ENCODE measurements around the gene SIN3A. TPM values are rescaled to one million over a fixed set of nuclear protein-coding genes. Genes with fewer than 3 reads are reported as not detected.

Gene SIN3A
- total and polyA plus RNA-seq, 2 donors (not counting 1 experiment from before 2014, with no cell fraction given) = 23.0 to 27.2 TPM

DNA sequence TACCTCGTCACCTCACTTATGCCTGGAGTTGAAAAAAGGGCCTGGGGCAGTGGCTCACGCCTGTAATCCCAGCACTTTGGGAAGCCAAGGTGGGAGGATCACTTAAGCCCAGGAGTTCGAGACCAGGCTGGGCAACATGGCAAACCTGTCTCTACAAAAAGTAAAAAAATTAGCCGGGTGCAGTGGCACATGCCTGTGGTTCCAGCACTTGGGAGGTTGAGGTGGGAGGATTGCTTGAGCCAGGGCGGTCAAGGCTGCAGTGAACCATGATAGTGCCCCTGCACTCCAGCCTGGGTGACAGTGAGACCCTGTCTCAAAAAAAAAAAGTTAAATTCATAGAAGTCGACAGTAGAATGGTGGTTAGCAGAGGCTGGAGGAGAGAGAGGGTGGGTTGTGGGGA lies 109.3 kb downstream of the SIN3A start:
- H3K79me2 ChIP-seq (ENCODE audit: control insufficient read depth, insufficient read depth, low read length) = no peaks in the 10 kb centered on the region
- H3K4me1 ChIP-seq (ENCODE audit: control insufficient read depth, extremely low read depth, insufficient read depth, low read length) = no peaks in the 10 kb centered on the region
- H3K27ac ChIP-seq (ENCODE audit: insufficient read depth, low read length) = no peak overlapping the region
- H3K9ac ChIP-seq (ENCODE audit: insufficient read depth, low read length) = no peak overlapping the region
- TF ChIP-seq EZH2 (IDR thresholded peaks at IDR 0.05; ENCODE audit: low read length, missing control alignments) (no peak), CTCF (conservative IDR thresholded peaks at IDR 0.05 in 1 of 2, IDR thresholded peaks at IDR 0.05 in 1 of 2; ENCODE audit: low read depth in 1 of 2, low read length in 2 of 2) (no peak)
- no peak overlapping the region for H3K4me3 ChIP-seq (replicated peaks in 1 of 4; ENCODE audit: control extremely low read depth in 1 of 4, insufficient read depth in 1 of 4, low read depth in 3 of 4, low read length in 4 of 4)
- H3K36me3 ChIP-seq (ENCODE audit: control insufficient read depth, insufficient read depth, low read length) = peaks cover 11% of the 10 kb centered on the region
- DNase-seq (ENCODE audit: low read depth in 2 of 2) = no peak
- no peaks in the 10 kb centered on the region for H3K9me3 ChIP-seq (ENCODE audit: control insufficient read depth, insufficient read depth, low read depth, low read length)
- no peak overlapping the region for H2AFZ ChIP-seq (ENCODE audit: low read length)
- no peaks in the 10 kb centered on the region for H3K27me3 ChIP-seq (ENCODE audit: control insufficient read depth, insufficient read depth, low read length)
- no peaks in the 10 kb centered on the region for H4K20me1 ChIP-seq (ENCODE audit: control insufficient read depth, extremely low read depth, insufficient read depth, low read length)
- H3K4me2 ChIP-seq (ENCODE audit: extremely low read depth, insufficient read depth, low read length) = no peak overlapping the region

- H3K4me1 ChIP-seq (ENCODE audit: control insufficient read depth, extremely low read depth, insufficient read depth, low read length) = no peaks in the 10 kb centered on the region
- DNase-seq (ENCODE audit: low read depth in 2 of 2) = no peak
- H3K9me3 ChIP-seq (ENCODE audit: control insufficient read depth, insufficient read depth, low read depth, low read length) = no peaks in the 10 kb centered on the region
- no peaks in the 10 kb centered on the region for H4K20me1 ChIP-seq (ENCODE audit: control insufficient read depth, extremely low read depth, insufficient read depth, low read length)
- H3K4me3 ChIP-seq (replicated peaks in 1 of 4; ENCODE audit: control extremely low read depth in 1 of 4, insufficient read depth in 1 of 4, low read depth in 3 of 4, low read length in 4 of 4) = no peak overlapping the region
- H3K27ac ChIP-seq (ENCODE audit: insufficient read depth, low read length) = no peak overlapping the region
- TF ChIP-seq CTCF (conservative IDR thresholded peaks at IDR 0.05 in 1 of 2, IDR thresholded peaks at IDR 0.05 in 1 of 2; ENCODE audit: low read depth in 1 of 2, low read length in 2 of 2) = no peak
- no peak overlapping the region for H3K4me2 ChIP-seq (ENCODE audit: extremely low read depth, insufficient read depth, low read length)
- peaks cover 11% of the 10 kb centered on the region for H3K36me3 ChIP-seq (ENCODE audit: control insufficient read depth, insufficient read depth, low read length)
- no peak overlapping the region for H3K9ac ChIP-seq (ENCODE audit: insufficient read depth, low read length)
- no peaks in the 10 kb centered on the region for H3K27me3 ChIP-seq (ENCODE audit: control insufficient read depth, insufficient read depth, low read length)
- peaks cover 7% of the 10 kb centered on the region for H3K79me2 ChIP-seq (ENCODE audit: control insufficient read depth, insufficient read depth, low read length)
- H2AFZ ChIP-seq (ENCODE audit: low read length) = no peak overlapping the region
These were observed 111.8 kb downstream of the SIN3A start for GRCh38 chr15:75339531-75340240.

DNA sequence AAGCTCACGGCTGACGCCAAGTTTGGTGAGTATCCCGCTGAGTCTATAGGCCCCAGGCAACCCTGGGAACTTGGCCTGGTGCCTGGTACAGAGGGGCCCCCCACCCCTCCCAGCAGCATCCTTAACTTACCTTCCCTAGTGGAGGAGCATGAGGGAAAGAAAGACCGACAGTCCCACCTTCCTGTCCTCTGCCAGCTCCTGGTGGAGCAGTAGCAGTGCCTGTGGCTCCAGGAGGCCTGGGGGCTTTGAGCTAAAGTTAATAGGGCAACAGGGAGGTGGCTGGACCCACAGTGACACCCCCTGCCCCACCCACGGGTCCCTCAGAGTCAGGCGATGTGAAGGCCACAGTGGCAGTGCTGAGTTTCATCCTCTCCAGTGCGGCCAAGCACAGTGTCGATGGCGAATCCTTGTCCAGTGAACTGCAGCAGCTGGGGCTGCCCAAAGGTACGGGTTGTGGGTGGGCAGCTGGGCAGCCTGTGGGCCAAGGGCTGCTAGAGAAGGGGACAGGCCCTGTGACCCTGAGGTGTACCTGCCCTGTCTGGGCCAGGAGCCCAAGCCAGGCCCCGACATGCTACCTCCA lies 112.7 kb downstream of the SIN3A start:
- H2AFZ ChIP-seq (ENCODE audit: low read length) = no peak overlapping the region
- H4K20me1 ChIP-seq (ENCODE audit: control insufficient read depth, extremely low read depth, insufficient read depth, low read length) = no peaks in the 10 kb centered on the region
- H3K4me3 ChIP-seq (replicated peaks in 1 of 4; ENCODE audit: control extremely low read depth in 1 of 4, insufficient read depth in 1 of 4, low read depth in 3 of 4, low read length in 4 of 4) = no peak overlapping the region
- DNase-seq (ENCODE audit: low read depth in 2 of 2) = no peak
- no peaks in the 10 kb centered on the region for H3K9me3 ChIP-seq (ENCODE audit: control insufficient read depth, insufficient read depth, low read depth, low read length)
- H3K27ac ChIP-seq (ENCODE audit: insufficient read depth, low read length) = no peak overlapping the region
- H3K79me2 ChIP-seq (ENCODE audit: control insufficient read depth, insufficient read depth, low read length) = peaks cover 7% of the 10 kb centered on the region
- H3K27me3 ChIP-seq (ENCODE audit: control insufficient read depth, insufficient read depth, low read length) = no peaks in the 10 kb centered on the region
- H3K4me2 ChIP-seq (ENCODE audit: extremely low read depth, insufficient read depth, low read length) = no peak overlapping the region
- H3K4me1 ChIP-seq (ENCODE audit: control insufficient read depth, extremely low read depth, insufficient read depth, low read length) = no peaks in the 10 kb centered on the region
- peaks cover 11% of the 10 kb centered on the region for H3K36me3 ChIP-seq (ENCODE audit: control insufficient read depth, insufficient read depth, low read length)
- H3K9ac ChIP-seq (ENCODE audit: insufficient read depth, low read length) = no peak overlapping the region
- TF ChIP-seq EZH2 (IDR thresholded peaks at IDR 0.05; ENCODE audit: low read length, missing control alignments) (no peak), CTCF (conservative IDR thresholded peaks at IDR 0.05 in 1 of 2, IDR thresholded peaks at IDR 0.05 in 1 of 2; ENCODE audit: low read depth in 1 of 2, low read length in 2 of 2) (no peak)
